GM12878 (cell line): ENCODE data around the gene TOLLIP. TPM values are rescaled to one million over a fixed set of nuclear protein-coding genes. Genes with fewer than 3 reads are reported as not detected.

ENCODE experiments used
- ATAC-seq: fragments of 200-7000 bp; cut with Tn5 transposase; 3 replicates; pipeline ENCODE4 v1.9.1; 2020; ENCODE audit warnings: mild to moderate bottlenecking, moderate library complexity
- BruUV-seq: library from RNA; stranded (reverse); fragments of 400-500 nt; replicated peaks from 2 replicates; lab custom pipeline; 2021; lab: Mats Ljungman, UMichigan
- CTCF ChIA-PET: fragments of 300-600 bp; sonication (Branson Sonifier 250); formaldehyde crosslinking; extraction: SDS; loops from one replicate; lab custom pipeline; 2021; ENCODE audit warnings: inconsistent platforms; lab: Yijun Ruan, JAX
- POLR2A ChIA-PET: fragments of 350-600 bp; formaldehyde crosslinking; extraction: SDS; loops from one replicate; lab custom pipeline; 2021; ENCODE audit warnings: inconsistent platforms; lab: Charles Lee
- RAD21 ChIA-PET: fragments of 300-600 bp; sonication (Branson Sonifier 250); formaldehyde crosslinking; loops from one replicate; lab custom pipeline; 2023; ENCODE audit warnings: antibody characterized with exemption; ENCODE audit not compliant: unreplicated experiment; lab: Charles Lee
- SMC1A ChIA-PET: fragments of 300-600 bp; sonication (Branson Sonifier 250); formaldehyde crosslinking; loops from one replicate; lab custom pipeline; 2023; ENCODE audit not compliant: unreplicated experiment, uncharacterized antibody; lab: Charles Lee
- DNase-seq: peaks from one replicate; pipeline ENCODE4 v3.0.0-alpha.2; 2011; ENCODE audit warnings: low read depth, low spot score
- FAIRE-seq: peaks from 3 replicates; lab custom pipeline; 2011; peaks lifted over from hg19 to GRCh38; lab: Jason Lieb, UNC
- H2AFZ ChIP-seq: 2 replicates; pipeline ENCODE4 v1.6.0; 2011; ENCODE audit warnings: low read depth, low read length, control low read depth; ENCODE audit not compliant: control insufficient read depth
- H3K27ac ChIP-seq: 2 replicates; pipeline ENCODE4 v1.5.1; 2011; ENCODE audit warnings: control low read depth; ENCODE audit not compliant: control insufficient read depth, insufficient read depth
- H3K27me3 ChIP-seq, 2 experiments: replicated peaks in 1 of 2; 2 replicates each; pipeline versions ENCODE4 v1.6.0 to v1.6.1; 2011; ENCODE audit warnings: low read length in 1 of 2; ENCODE audit not compliant: control insufficient read depth in 2 of 2, insufficient read depth in 2 of 2
- H3K36me3 ChIP-seq, 2 experiments: 2 replicates each; pipeline ENCODE4 v1.5.1; 2011; ENCODE audit warnings: low read length in 1 of 2; ENCODE audit not compliant: control insufficient read depth in 2 of 2, insufficient read depth in 2 of 2
- H3K4me1 ChIP-seq: 2 replicates; pipeline ENCODE4 v1.6.1; 2011; ENCODE audit warnings: mild to moderate bottlenecking, low read length, moderate library complexity, mixed read lengths; ENCODE audit not compliant: control insufficient read depth, insufficient read depth
- H3K4me2 ChIP-seq: 2 replicates; pipeline ENCODE4 v1.6.0; 2011; ENCODE audit warnings: control low read depth; ENCODE audit not compliant: control insufficient read depth, insufficient read depth
- H3K4me3 ChIP-seq: fragments of 200-600 bp; sonication (generic); 2 replicates; pipeline ENCODE4 v1.5.1; 2016
- H3K79me2 ChIP-seq: 2 replicates; pipeline ENCODE4 v1.6.0; 2011; ENCODE audit warnings: low read length; ENCODE audit not compliant: control insufficient read depth, insufficient read depth
- H3K9ac ChIP-seq: 2 replicates; pipeline ENCODE4 v1.8.0; 2011; ENCODE audit warnings: low read length, control low read depth, mixed read lengths; ENCODE audit not compliant: control insufficient read depth, insufficient read depth
- H3K9me3 ChIP-seq: replicated peaks from 3 replicates; pipeline ENCODE4 v1.5.1; 2011; ENCODE audit warnings: mild to moderate bottlenecking, low read length; ENCODE audit not compliant: control insufficient read depth, insufficient read depth
- H4K20me1 ChIP-seq: 2 replicates; pipeline ENCODE4 v1.6.0; 2011; ENCODE audit not compliant: control insufficient read depth, insufficient read depth
- BHLHE40 ChIP-seq, 2 experiments: fragments of 450-650 bp in 1 of 2; IDR thresholded peaks; 2 replicates each; pipeline ENCODE4 v1.6.1; 2011 to 2017; ENCODE audit warnings: low read depth in 2 of 2, borderline replicate concordance in 1 of 2, improper control_type of control experiment in 1 of 2, low read length in 1 of 2, mild to moderate bottlenecking in 1 of 2
- CTCF ChIP-seq, 3 experiments: IDR thresholded peaks in 2 of 3; conservative IDR thresholded peaks in 1 of 3; 2 replicates each; pipeline ENCODE4 v1.5.1; 2011; ENCODE audit warnings: low read depth in 3 of 3, low read length in 3 of 3, mild to moderate bottlenecking in 3 of 3, control low read depth in 2 of 3, moderate library complexity in 2 of 3, inconsistent platforms in 1 of 3, mixed read lengths in 1 of 3; ENCODE audit not compliant: control insufficient read depth in 2 of 3, insufficient read depth in 1 of 3; ENCODE audit errors: extremely low read depth in 1 of 3
- E2F4 ChIP-seq: IDR thresholded peaks from 2 replicates; pipeline ENCODE4 v1.6.1; 2012; ENCODE audit warnings: low read depth, low read length, improper control_type of control experiment
- JUNB ChIP-seq: IDR thresholded peaks from 2 replicates; pipeline ENCODE4 v1.6.1; 2016; ENCODE audit warnings: antibody characterized with exemption, mild to moderate bottlenecking
- MYB ChIP-seq: fragments of 150-350 bp; IDR thresholded peaks from 2 replicates; pipeline ENCODE4 v1.6.1; 2014; ENCODE audit warnings: mild to moderate bottlenecking, low read depth, low read length, borderline replicate concordance
- RCOR1 ChIP-seq: conservative IDR thresholded peaks from 2 replicates; pipeline ENCODE4 v1.6.1; 2012; ENCODE audit warnings: low read depth, low read length, improper control_type of control experiment
- WGBS: methylation state at CpG from one replicate; pipeline ENCODE4 v1.1.6; 2016; ENCODE audit warnings: low lambda C conversion rate; ENCODE audit not compliant: insufficient replicate concordance, insufficient coverage; ENCODE audit errors: missing lambda C conversion rate; 5-methylcytosine and 5-hydroxymethylcytosine counted together
- in situ Hi-C: fragments of 300-500 bp; cut with MboI; formaldehyde crosslinking; loops from 9 replicates; pipeline ENCODE4 v1.14.3; 2018; ENCODE audit warnings: mixed read lengths
- intact Hi-C: fragments of 100-400 bp; cut with micrococcal nuclease; formaldehyde crosslinking; loops from one replicate; pipeline ENCODE4 v1.14.2; 2022; ENCODE audit not compliant: unreplicated experiment
- polyA plus RNA-seq, 11 experiments: library from polyadenylated mRNA; depleted of rRNA in 4 of 11; unstranded in 6 of 11; stranded (reverse) in 5 of 11; fragments of >200 nt; fragmentation: Nextera tagmentation in 4 of 11; fragmentation: Illumina TruSeq in 1 of 11; extraction: Ambion mirVana in 4 of 11; extraction: Trizol in 1 of 11; gene quantifications; 1 replicate in 1 of 11; 2 replicates in 10 of 11; pipeline versions ENCODE4 v1.2.1 to v1.2.3, GENCODE V29; 2011 to 2016; ENCODE audit warnings: inconsistent platforms in 2 of 11, missing spikeins in 2 of 11, low read depth in 1 of 11
- total RNA-seq, 4 experiments: library from RNA; depleted of rRNA in 3 of 4; stranded (reverse); fragments of >200 nt in 3 of 4; fragmentation: Illumina TruSeq in 1 of 4; extraction: Trizol in 1 of 4; gene quantifications; 2 replicates each; pipeline versions ENCODE4 v1.2.1 to v1.2.3, GENCODE V29; 2013 to 2021

The TOLLIP gene
- total and polyA plus RNA-seq, 10 of the 15 experiments (the other 5 are each of a cell fraction or from before 2014, with no cell fraction given), result 0.47 to 39.5 (median 21.6) TPM

GRCh38 chr11:1303126-1303821 is 6.2 kb downstream of the TOLLIP start:
- in situ Hi-C loops (no loop called here), intact Hi-C loops (loop anchor here (10.0 kb wide), 2 partner anchors 82 to 272 kb away; partner anchors contain the start of genes BRSK2 and DUSP8)
- no peak for DNase-seq
- Histone ChIP-seq H3K9ac (no peak overlapping the region), H3K4me1 (peaks cover 15% of the 10 kb centered on the region), H4K20me1 (no peaks in the 10 kb centered on the region; the same call in 1 of the 2 replicates), H3K4me2 (no peak overlapping the region), H3K4me3 (no peak overlapping the region), H2AFZ (no peak overlapping the region), H3K79me2 (peaks cover 14% of the 10 kb centered on the region), H3K27me3 (no peaks in the 10 kb centered on the region), H3K27ac (no peak overlapping the region), H3K36me3 (peaks cover 0 to under 1% of the 10 kb centered on the region in 2 experiments; a peak in 2 of 4 replicates), H3K9me3 (no peaks in the 10 kb centered on the region)
- no peak for FAIRE-seq
- TF ChIP-seq E2F4 (no peak), RCOR1 (no peak), CTCF (IDR thresholded peaks at IDR 0.05 in 2 of 3, conservative IDR thresholded peaks at IDR 0.05 in 1 of 3; ENCODE audit: control insufficient read depth in 2 of 3, extremely low read depth in 1 of 3, insufficient read depth in 1 of 3, low read depth in 3 of 3, low read length in 3 of 3) (peak in 1 of 3 experiments; percentile 28; a peak in 1 of 6 replicates), JUNB (no peak), MYB (no peak), BHLHE40 (IDR thresholded peaks at IDR 0.05; ENCODE audit: borderline replicate concordance in 1 of 2, low read depth in 2 of 2, low read length in 1 of 2) (no peak)
- ChIA-PET SMC1A (no interaction called here), RAD21 (no interaction called here), POLR2A (no interaction called here), CTCF (interaction anchor here (1.2 kb wide), 1 partner anchor 271 kb away, joined by 3 read pairs; no protein-coding TSS in a partner anchor)
- ATAC-seq, result no peak
- 84% methylated on average over 24 of the region's 25 CpGs for WGBS
- no TSS peak for BruUV-seq
